ENCODE data around the gene PVRIG. TPM values are rescaled to one million over a fixed set of nuclear protein-coding genes. Genes with fewer than 3 reads are reported as not detected.
"Not testable (repeated sequence)": the region's sequence is repeated elsewhere in the genome, so short reads cannot be mapped to it uniquely, and the experiment has no call there.

The PVRIG gene
- total RNA-seq, 1 donor from 2014 or later, result 1.7 TPM

DNA sequence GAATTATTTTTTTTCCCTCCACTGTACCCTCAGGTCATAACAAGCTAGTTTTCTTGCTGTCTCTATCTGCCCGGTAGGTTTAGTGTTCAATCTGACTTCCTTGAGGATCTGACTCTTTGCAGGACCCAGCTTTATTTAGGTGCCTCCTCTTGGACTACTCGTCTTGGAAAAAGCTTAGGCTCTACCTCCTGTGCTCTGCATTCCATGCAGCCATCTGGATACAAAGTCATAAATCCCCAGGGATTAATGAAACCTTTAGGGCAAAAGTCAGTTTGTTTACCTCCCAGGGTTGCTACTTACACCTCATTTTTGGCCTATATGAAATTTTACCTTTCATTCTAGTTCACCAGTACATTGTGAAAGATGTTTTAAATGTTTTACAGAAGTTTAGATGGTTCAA, 34.0 kb upstream of the PVRIG start:
- H3K4me3 ChIP-seq, result no peak overlapping the region
- H3K9me3 ChIP-seq, result no peaks in the 10 kb centered on the region
- DNase-seq (ENCODE audit: extremely low spot score in 2 of 2), result no peak
- no peaks in the 10 kb centered on the region for H3K27me3 ChIP-seq
- H3K36me3 ChIP-seq, result no peaks in the 10 kb centered on the region
- no peaks in the 10 kb centered on the region for H3K4me1 ChIP-seq
- H3K27ac ChIP-seq, result no peak overlapping the region
- intact Hi-C loops (cut with DNase I), result no loop called here
- TF ChIP-seq POLR2A (IDR thresholded peaks at IDR 0.05) (no peak), POLR2AphosphoS5 (IDR thresholded peaks at IDR 0.05; ENCODE audit: insufficient read depth in 1 of 2, low read depth in 1 of 2) (no peak), CTCF (IDR thresholded peaks at IDR 0.05) (no peak)

- DNase-seq (ENCODE audit: extremely low spot score in 2 of 2), result no peak
- H3K9me3 ChIP-seq, result no peaks in the 10 kb centered on the region
- H3K36me3 ChIP-seq, result no peaks in the 10 kb centered on the region
- H3K4me1 ChIP-seq, result no peaks in the 10 kb centered on the region
- TF ChIP-seq POLR2A (IDR thresholded peaks at IDR 0.05) (no peak), POLR2AphosphoS5 (IDR thresholded peaks at IDR 0.05; ENCODE audit: insufficient read depth in 1 of 2, low read depth in 1 of 2) (no peak), CTCF (IDR thresholded peaks at IDR 0.05) (no peak)
- no peak overlapping the region for H3K27ac ChIP-seq
- intact Hi-C loops (cut with DNase I), result no loop called here
- no peaks in the 10 kb centered on the region for H3K27me3 ChIP-seq
- H3K4me3 ChIP-seq, result no peak overlapping the region
Measured at GRCh38 chr7:100189061-100189460, 30.7 kb upstream of the PVRIG start.

DNA sequence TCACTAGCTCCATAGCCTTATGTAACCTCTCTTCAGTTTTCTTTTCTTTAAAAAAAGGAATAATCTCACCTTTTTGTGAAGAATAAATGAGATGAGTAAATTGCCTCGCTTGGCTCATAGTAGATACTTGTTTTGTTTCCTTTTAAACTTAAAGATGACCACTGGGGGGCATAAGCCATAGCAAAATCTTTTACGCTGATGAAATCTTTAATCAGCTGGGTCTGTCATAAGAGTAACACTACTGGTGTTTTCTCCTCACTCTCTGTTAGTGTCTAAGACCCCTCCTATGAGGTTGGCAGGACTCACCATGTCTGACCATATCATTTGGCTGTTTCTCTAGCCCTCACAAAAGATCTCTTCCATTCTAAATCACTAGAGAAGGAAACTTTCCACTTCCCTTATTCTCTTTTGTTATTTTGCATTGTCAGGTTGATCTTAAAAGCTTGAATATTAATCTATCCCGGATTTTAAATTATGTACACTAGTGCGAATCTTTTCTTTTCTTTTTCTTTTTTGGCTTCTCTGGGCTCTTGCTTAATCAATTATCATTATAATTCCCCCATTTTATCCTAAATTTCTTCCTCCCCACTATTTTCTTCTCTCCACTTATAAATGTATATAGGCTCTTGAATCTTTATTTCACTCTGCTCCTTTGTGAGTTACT, 29.6 kb upstream of the PVRIG start:
- Histone ChIP-seq H3K27ac (no peak overlapping the region), H3K4me1 (no peaks in the 10 kb centered on the region)
- no peak for TF ChIP-seq POLR2A (IDR thresholded peaks at IDR 0.05)

GRCh38 chr7:100191775-100192174, 28.0 kb upstream of the PVRIG start:
- Histone ChIP-seq H3K27ac (no peak overlapping the region), H3K9me3 (no peaks in the 10 kb centered on the region), H3K36me3 (no peaks in the 10 kb centered on the region), H3K4me3 (no peak overlapping the region), H3K4me1 (no peaks in the 10 kb centered on the region), H3K27me3 (no peaks in the 10 kb centered on the region)
- intact Hi-C loops (cut with DNase I), result loop anchor here (10.0 kb wide), 1 partner anchor 47 kb away; the partner anchor contains the start of gene LAMTOR4
- DNase-seq (ENCODE audit: extremely low spot score in 2 of 2), result no peak
- TF ChIP-seq CTCF (IDR thresholded peaks at IDR 0.05) (no peak), POLR2A (IDR thresholded peaks at IDR 0.05) (no peak), POLR2AphosphoS5 (IDR thresholded peaks at IDR 0.05; ENCODE audit: insufficient read depth in 1 of 2, low read depth in 1 of 2) (no peak)

More for the DNA sequence above, 29.6 kb upstream of the PVRIG start:
- no peaks in the 10 kb centered on the region for H3K36me3 ChIP-seq
- no peaks in the 10 kb centered on the region for H3K27me3 ChIP-seq
- no peaks in the 10 kb centered on the region for H3K9me3 ChIP-seq
- no peak for DNase-seq (ENCODE audit: extremely low spot score in 2 of 2)
- intact Hi-C loops (cut with DNase I), result loop anchor here (10.0 kb wide), 1 partner anchor 45 kb away; the partner anchor contains the start of gene LAMTOR4
- no peak overlapping the region for H3K4me3 ChIP-seq

GRCh38 chr7:100192281-100192862, 27.4 kb upstream of the PVRIG start:
- H3K4me3 ChIP-seq; DNase-seq (ENCODE audit: extremely low spot score in 2 of 2); H3K36me3 ChIP-seq; H3K27me3 ChIP-seq; H3K4me1 ChIP-seq; H3K9me3 ChIP-seq; H3K27ac ChIP-seq: not testable (repeated sequence)
- intact Hi-C loops (cut with DNase I), result loop anchor here (10.0 kb wide), 1 partner anchor 48 kb away; the partner anchor contains the start of gene LAMTOR4

DNA sequence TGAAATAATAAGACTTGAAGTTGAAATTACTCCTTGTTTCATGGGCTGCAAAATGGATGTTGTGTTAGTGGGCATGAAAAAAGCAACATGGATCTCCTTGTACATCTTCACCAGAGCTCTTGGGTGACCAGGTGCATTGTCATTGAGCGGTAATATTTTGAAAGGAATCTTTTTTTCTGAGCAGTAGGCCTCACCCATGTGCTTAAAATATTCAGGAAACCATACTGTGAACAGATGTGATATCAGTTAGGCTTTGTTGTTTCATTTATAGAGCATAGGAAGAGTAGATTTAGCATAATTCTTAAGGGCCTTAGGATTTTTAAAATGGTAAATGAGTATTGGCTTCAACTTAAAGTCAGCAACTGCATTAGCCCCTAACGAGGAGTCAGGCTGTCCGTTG, 26.8 kb upstream of the PVRIG start:
- Histone ChIP-seq H3K27me3 (no peaks in the 10 kb centered on the region), H3K4me1 (no peaks in the 10 kb centered on the region), H3K27ac (no peak overlapping the region), H3K4me3 (no peak overlapping the region), H3K36me3 (no peaks in the 10 kb centered on the region), H3K9me3 (no peaks in the 10 kb centered on the region)
- intact Hi-C loops (cut with DNase I), result loop anchor here (10.0 kb wide), 1 partner anchor 48 kb away; the partner anchor contains the start of gene LAMTOR4
- DNase-seq (ENCODE audit: extremely low spot score in 2 of 2), result no peak
- TF ChIP-seq POLR2AphosphoS5 (IDR thresholded peaks at IDR 0.05; ENCODE audit: insufficient read depth in 1 of 2, low read depth in 1 of 2) (no peak), POLR2A (IDR thresholded peaks at IDR 0.05) (no peak), CTCF (IDR thresholded peaks at IDR 0.05) (no peak)
